Activated CD4-positive, alpha-beta T cell treated with anti-CD3 and anti-CD28 coated beads, Interleukin-2, amount 50 U/mL, for 48 hours (primary cell): Measurements from ENCODE around the gene EAF1.

ENCODE experiments used
- DNase-seq, 2 experiments: peaks; one replicate each; pipeline ENCODE4 v3.0.0-alpha.2; 2020

Gene EAF1

GRCh38 chr3:15486979-15487378 is 59.6 kb downstream of the EAF1 start:
- DNase-seq, result no peak

DNA sequence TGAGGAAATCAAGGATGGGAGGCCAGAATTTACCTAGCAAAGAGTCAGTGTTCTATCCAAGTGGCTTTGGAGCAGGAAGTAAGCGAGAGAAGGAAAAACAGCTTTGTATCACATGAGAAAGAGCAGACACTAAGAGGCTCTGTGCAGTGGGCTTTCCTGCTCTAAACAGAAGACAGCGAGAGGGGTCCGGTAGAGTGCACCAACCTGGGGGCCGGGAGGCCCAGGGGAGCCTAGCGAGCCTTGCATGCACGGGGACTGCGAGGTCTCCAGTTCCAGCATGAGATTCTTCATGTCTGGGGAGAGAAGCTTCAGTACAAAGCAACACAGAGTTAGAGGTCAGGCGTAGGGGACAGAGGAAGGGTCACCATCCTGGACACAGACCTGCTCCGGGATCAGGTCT is 60.6 kb downstream of the EAF1 start:
- DNase-seq, result no peak

- DNase-seq, result no peak
Observed at GRCh38 chr3:15490158-15490557, 62.8 kb downstream of the EAF1 start.

- no peak for DNase-seq
Observed at GRCh38 chr3:15491143-15491542, 63.7 kb downstream of the EAF1 start.
